Omental fat pad (tissue), 4 donors: Measurements from ENCODE around the gene TUBB4B. TPM values are rescaled to one million over a fixed set of nuclear protein-coding genes. Genes with fewer than 3 reads are reported as not detected.

Experiments used
- ATAC-seq: fragments of 150-250 bp; one replicate; pipeline ENCODE4 v1.9.1; 2016; ENCODE audit warnings: mild to moderate bottlenecking, moderate library complexity; ENCODE audit not compliant: low FRiP score
- DNase-seq: peaks from one replicate; pipeline ENCODE4 v3.0.0-alpha.2; 2019; ENCODE audit warnings: low spot score
- total RNA-seq, 4 donors: library from RNA; depleted of rRNA; stranded (reverse); fragments of >200 nt; gene quantifications; one replicate each; pipeline ENCODE4 v1.1.0, GENCODE V29; 2016
- TF ChIP-seq, protein P1 (sequence below), 3 donors: fragments of 450-650 bp; IDR thresholded peaks; one replicate each; pipeline ENCODE4 v1.5.1; 2016 to 2017; ENCODE audit warnings: antibody characterized with exemption in 3 of 3, mild to moderate bottlenecking in 3 of 3, moderate library complexity in 2 of 3

TUBB4B gene
- total RNA-seq, 4 donors from 2014 or later = 197 to 452 (median 288) TPM

DNA sequence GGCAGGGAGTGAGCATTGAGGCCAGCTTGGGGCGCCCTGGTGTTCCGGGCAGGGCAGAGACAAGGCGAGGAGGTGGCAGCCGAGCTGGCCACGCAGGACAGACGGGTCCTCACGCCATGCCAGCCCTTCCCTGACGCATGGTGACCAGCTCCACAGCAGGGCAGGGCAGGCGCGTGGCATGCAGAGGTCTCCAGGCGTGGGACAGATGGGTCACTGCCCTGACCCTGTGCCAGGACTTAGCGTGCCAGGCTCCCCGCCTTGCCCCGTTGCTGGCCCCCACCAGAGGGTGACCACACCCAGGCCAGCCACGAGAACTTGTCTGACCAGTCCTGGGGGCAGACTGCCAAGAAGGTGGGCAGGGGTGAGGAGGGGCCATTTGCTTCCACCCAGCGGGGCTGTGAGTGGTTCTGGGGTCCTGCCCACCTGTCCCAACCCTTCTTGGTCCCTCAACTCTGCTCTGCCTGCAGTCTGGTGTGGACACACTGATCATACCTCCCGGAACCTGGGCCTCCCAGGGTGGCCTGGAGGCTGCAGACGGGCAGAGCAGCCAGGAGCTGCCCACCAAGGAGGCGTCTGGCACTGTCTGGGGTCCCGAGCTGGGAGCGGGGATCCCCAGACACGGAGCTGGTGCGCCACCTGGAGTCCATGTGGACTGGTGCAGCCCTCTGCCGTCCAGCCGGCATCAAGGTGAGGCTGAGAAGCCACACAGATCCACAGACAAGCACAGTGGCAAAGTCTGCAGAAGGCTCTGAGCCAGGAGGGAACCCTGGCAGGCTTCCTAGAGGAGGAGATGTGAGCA lies 13.8 kb upstream of the TUBB4B start, which contains the start of gene RNF224:
Gene RNF224, plus strand, starts transcription at position 449 of the 799 bp plus-strand sequence. CDS start 834 bp downstream, outside the sequence.
- TF ChIP-seq, protein P1, sequence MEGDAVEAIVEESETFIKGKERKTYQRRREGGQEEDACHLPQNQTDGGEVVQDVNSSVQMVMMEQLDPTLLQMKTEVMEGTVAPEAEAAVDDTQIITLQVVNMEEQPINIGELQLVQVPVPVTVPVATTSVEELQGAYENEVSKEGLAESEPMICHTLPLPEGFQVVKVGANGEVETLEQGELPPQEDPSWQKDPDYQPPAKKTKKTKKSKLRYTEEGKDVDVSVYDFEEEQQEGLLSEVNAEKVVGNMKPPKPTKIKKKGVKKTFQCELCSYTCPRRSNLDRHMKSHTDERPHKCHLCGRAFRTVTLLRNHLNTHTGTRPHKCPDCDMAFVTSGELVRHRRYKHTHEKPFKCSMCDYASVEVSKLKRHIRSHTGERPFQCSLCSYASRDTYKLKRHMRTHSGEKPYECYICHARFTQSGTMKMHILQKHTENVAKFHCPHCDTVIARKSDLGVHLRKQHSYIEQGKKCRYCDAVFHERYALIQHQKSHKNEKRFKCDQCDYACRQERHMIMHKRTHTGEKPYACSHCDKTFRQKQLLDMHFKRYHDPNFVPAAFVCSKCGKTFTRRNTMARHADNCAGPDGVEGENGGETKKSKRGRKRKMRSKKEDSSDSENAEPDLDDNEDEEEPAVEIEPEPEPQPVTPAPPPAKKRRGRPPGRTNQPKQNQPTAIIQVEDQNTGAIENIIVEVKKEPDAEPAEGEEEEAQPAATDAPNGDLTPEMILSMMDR (IDR thresholded peaks at IDR 0.05) = peak in 2 of 3 donors; percentile 57
- peak; percentile 43 for DNase-seq
- ATAC-seq = peak; percentile 52

DNA sequence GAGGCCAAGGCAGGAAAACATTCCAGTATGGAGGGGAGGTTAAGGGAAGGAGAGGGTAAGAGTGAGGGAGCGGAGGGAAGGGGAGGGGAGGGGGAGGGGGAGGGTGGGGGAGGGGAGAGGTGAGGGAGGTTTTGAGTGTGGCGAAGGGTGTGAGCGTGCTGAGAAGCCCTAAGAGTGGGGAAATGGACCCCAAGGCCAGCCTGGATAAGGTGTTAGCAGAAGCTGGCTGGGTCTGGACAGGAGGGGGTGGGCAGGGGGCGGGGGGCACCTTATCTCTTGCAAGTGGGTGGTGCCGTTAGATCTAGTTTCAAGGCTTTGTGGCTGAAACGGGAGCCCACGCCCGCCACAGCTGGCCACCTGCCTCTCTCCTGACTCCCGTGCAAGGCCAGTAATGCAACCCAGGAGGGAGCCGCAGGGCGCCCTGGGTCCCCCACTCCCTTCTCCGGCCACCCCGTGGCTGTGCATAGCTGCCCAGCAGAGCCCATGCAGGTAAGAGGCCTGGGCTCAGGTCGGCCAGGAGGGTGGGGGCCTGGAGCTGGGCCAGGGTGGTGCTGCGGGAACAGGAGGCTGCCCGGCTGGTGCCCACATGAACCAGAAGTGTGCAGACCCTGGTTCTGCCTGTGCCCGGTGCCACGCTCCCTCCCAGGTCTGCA lies 13.1 kb upstream of the TUBB4B start:
- ATAC-seq (no peak), DNase-seq (no peak)
- TF ChIP-seq, protein P1 (IDR thresholded peaks at IDR 0.05) = no peak

DNA sequence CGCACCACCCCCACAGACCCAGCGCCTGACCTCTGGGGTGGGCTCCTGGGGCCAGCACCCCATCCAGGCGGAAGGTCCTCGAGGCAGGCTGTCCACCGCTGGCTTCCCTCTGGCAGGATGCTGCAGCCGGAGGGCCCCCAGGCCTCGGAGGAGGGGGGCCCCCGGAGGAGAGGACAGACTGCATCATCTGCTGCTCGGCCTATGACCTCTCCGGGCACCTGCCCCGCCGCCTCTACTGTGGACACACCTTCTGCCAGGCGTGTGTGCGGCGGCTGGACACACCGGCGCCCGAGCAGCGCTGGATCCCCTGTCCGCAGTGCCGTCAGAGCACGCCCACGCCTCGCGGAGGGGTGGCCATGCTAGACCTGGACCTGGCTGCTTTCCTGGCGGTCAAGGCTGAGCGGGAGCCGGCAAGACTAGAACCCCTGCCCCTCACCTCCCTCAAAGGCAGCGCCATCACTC lies 12.6 kb upstream of the TUBB4B start:
- DNase-seq (no peak), ATAC-seq (no peak)
- TF ChIP-seq, protein P1 (IDR thresholded peaks at IDR 0.05) = no peak

DNA sequence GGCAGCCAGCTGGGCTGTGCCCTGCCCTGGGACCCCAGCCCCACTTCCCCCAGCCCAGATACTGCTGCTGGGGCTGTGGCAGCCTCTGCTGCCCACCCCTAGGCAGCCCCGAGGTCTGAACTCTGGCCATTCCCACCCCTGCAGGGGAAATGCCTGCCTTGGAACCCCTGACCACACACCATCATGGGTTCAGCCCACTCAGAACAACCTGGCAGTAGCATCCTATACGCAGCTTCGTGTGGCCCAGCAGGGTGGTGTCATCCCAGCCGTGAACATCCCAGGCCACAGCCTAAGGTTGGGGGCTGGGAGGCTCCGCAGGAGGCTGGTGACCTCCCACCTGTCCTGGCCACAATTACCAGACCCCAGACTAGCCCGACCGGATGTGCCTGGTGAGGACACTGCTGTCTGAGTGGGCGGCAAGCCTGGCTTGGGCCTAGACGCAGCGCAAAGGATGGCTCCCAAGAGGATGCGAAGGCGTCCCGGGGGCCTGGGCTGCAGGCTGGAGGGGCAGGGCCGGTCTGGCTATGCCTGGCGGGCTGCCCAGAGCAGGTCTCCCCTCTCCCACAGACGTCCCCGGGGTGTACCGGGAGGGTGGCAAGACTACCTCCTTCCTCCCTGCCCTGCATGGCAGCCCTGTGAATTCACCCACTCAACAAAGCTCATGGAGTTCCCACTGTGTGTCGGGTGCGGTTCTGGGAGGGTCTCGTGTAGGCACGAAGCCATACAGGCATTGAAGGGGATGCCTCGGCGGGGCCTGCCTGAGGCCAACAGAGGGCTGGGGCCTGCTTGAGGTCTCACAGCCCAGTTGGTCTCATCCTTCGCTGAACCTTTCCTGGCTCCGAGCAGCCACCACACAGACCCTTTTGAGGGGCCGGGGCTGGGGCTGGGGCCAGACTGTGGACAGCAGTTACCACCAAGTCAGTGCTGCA lies 11.9 kb upstream of the TUBB4B start:
- TF ChIP-seq, protein P1 (IDR thresholded peaks at IDR 0.05) = no peak
- DNase-seq (no peak), ATAC-seq (no peak)

DNA sequence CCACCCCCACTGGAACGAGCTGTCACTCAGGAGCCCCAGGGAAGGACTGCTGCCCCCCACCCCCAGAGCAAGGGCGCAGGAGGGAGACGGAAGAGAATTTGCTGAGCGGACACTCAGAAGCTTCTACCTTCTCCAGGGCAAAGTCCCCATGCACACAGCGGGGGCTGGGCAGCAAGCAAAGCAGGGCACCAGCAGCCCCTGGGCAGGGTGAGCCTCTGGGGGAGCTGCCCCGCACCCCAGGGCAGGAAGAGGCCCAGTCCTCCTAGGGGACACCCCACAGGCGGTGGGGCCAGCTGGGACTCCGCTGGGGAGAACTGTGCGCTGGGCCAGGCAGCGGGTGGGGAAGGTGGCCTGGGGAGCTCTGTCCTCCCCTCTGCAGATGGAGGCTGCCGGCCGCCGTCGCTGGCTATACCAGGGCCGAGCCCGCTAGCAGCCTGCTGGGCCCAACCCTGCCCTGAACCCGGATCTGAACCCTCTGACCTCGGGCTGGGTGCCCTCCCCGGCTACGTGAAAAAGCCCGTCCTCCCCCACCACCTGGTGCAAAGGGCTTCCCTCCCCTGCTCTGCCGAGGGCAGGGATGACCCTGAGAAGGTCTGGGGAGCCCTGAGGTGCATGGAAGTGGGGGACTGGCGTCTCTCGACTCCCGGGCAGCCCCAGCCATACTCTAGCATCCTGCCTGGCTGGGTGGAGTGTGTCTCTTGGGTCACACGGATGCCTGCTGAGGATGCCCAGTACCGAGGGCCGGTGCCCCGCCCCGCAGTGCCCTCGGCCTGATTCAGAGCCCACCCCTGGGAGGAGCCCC lies 11.0 kb upstream of the TUBB4B start:
- ATAC-seq (no peak), DNase-seq (no peak)
- TF ChIP-seq, protein P1 (IDR thresholded peaks at IDR 0.05) = no peak
